ENCODE measurements around the gene ANO7.

DNA sequence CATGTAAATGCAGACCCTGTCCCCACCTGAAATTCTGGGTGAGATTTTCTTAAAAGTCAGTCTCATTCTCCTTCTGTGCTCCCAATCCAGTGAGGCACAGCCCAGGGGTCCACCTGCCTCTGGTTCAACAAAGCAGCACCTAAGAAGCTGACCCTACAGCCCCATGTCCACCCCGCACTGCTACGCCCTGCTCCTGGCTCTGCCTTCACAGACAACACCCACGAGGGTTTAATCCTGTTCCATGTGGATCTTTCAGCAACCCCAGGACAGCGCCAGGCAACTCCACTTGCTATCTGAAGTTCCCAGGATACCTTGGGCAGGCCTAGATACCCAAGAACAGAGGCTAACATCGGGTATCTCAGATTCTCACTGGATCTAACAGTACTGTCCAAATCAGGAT is 82.1 kb downstream of the ANO7 start:
- TF ChIP-seq, protein P1, sequence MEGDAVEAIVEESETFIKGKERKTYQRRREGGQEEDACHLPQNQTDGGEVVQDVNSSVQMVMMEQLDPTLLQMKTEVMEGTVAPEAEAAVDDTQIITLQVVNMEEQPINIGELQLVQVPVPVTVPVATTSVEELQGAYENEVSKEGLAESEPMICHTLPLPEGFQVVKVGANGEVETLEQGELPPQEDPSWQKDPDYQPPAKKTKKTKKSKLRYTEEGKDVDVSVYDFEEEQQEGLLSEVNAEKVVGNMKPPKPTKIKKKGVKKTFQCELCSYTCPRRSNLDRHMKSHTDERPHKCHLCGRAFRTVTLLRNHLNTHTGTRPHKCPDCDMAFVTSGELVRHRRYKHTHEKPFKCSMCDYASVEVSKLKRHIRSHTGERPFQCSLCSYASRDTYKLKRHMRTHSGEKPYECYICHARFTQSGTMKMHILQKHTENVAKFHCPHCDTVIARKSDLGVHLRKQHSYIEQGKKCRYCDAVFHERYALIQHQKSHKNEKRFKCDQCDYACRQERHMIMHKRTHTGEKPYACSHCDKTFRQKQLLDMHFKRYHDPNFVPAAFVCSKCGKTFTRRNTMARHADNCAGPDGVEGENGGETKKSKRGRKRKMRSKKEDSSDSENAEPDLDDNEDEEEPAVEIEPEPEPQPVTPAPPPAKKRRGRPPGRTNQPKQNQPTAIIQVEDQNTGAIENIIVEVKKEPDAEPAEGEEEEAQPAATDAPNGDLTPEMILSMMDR (IDR thresholded peaks at IDR 0.05; ENCODE audit: low read length), result no peak
- TF ChIP-seq EZH2 (IDR thresholded peaks at IDR 0.05; ENCODE audit: borderline replicate concordance, low read length), result no peak
